ENCODE results near the gene XRCC5.

DNA sequence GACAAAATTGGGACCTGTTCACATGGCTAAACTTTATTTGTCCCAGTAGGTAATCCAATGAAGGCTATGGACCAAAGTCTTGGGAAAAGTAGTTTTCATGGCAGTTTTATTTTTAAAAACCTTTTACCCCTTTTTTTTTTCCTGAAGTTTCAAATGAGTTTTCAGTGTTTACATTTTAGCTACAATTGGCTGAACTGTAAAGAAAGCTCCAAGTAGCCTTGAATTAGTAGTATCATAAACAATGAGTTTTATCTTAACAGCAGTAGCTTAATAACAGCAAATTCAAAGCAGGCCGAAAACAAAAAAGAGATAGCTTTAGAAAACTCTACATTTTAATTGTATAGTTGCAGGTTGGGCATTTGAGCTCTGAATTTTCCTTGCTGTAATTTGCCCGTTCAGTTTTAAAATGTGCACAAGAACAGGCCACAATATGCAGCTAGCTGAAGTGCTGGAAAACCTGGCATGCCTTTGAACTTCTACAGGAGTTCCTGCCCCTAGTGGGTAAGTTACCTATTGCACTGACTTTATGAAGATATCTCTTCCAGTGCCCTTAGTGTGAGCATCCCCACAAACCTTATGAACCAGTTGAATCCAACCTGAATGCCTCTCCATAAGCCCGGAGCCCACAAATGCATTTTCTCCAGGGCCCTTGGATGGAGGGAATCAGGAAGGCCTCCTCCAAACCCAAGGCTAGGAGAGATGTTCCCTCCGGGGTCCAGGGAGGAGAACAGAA is 106.7 kb downstream of the XRCC5 start:
- no peak for TF ChIP-seq POLR2A (IDR thresholded peaks at IDR 0.05; ENCODE audit: low read depth, low read length)
- no peak for TF ChIP-seq POLR2AphosphoS5 (IDR thresholded peaks at IDR 0.05; ENCODE audit: low read depth, low read length)
- TF ChIP-seq SPI1 (IDR thresholded peaks at IDR 0.05; ENCODE audit: low read depth, low read length): no peak
- TF ChIP-seq TAF1 (IDR thresholded peaks at IDR 0.05; ENCODE audit: low read depth, low read length): no peak
- TF ChIP-seq PAX5 (IDR thresholded peaks at IDR 0.05; ENCODE audit: insufficient read depth, low read length, severe bottlenecking): no peak

All from GM12891 (cell line).